Effector memory CD4-positive, alpha-beta T cell (primary cell): ENCODE measurements around the gene TAL1.
"Not testable (repeated sequence)": the region's sequence is repeated elsewhere in the genome, so short reads cannot be mapped to it uniquely, and the experiment has no call there.

Experiments used
- DNase-seq, 3 donors: peaks; one replicate each; pipeline ENCODE4 v3.0.0-alpha.2; 2020
- H3K27ac ChIP-seq: 2 replicates; pipeline ENCODE4 v1.7.0; 2013; ENCODE audit warnings: mild to moderate bottlenecking, low read length, moderate library complexity; ENCODE audit not compliant: insufficient read depth, poor library complexity, severe bottlenecking
- H3K27me3 ChIP-seq: replicated peaks from 2 replicates; pipeline ENCODE4 v1.7.0; 2013; ENCODE audit warnings: mild to moderate bottlenecking, low read length; ENCODE audit not compliant: insufficient read depth, control insufficient read depth, poor library complexity, severe bottlenecking
- H3K36me3 ChIP-seq: 2 replicates; pipeline ENCODE4 v1.7.0; 2013; ENCODE audit warnings: mild to moderate bottlenecking, low read length, moderate library complexity; ENCODE audit not compliant: control insufficient read depth, insufficient read depth
- H3K4me1 ChIP-seq: 2 replicates; pipeline ENCODE4 v1.7.0; 2013; ENCODE audit warnings: low read length, mild to moderate bottlenecking; ENCODE audit not compliant: control insufficient read depth, insufficient read depth, poor library complexity, severe bottlenecking
- H3K4me3 ChIP-seq: 2 replicates; pipeline ENCODE4 v1.7.0; 2013; ENCODE audit warnings: low read length, low read depth, mild to moderate bottlenecking; ENCODE audit not compliant: insufficient read depth, poor library complexity, severe bottlenecking
- H3K9me3 ChIP-seq: 2 replicates; pipeline ENCODE4 v1.7.0; 2013; ENCODE audit warnings: mild to moderate bottlenecking, low read length, moderate library complexity; ENCODE audit not compliant: control insufficient read depth

TAL1 gene

GRCh38 chr1:47212636-47213229 lies 19.3 kb downstream of the TAL1 start:
- Histone ChIP-seq H3K9me3 (no peaks in the 10 kb centered on the region), H3K4me1 (no peaks in the 10 kb centered on the region), H3K27ac (no peak overlapping the region), H3K27me3 (no peaks in the 10 kb centered on the region), H3K36me3 (no peaks in the 10 kb centered on the region), H3K4me3 (no peak overlapping the region)
- DNase-seq = no peak

GRCh38 chr1:47211796-47212269 lies 20.2 kb downstream of the TAL1 start:
- DNase-seq = no peak
- Histone ChIP-seq H3K9me3 (no peaks in the 10 kb centered on the region), H3K36me3 (no peaks in the 10 kb centered on the region), H3K27me3 (no peaks in the 10 kb centered on the region), H3K27ac (no peak overlapping the region), H3K4me3 (no peak overlapping the region), H3K4me1 (no peaks in the 10 kb centered on the region)

DNA sequence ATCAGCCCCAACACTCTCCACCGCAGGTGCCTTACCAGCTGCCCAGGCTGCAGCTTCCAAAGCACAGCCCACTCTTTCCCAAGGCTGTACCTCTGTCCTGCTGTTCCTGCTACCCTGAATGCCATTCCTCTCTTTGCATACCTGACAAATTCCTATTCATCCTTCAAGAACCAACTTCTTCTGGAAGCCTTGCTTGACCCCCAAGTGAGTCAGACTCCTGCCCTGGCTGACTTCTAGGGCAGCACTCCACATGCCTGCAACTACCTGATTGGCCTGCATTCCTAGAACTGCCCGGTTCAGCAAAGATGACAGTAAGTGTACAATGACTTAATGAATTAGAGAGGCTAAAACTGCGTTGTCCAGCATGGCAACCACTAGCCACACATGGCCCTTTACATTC lies 21.4 kb downstream of the TAL1 start:
- Histone ChIP-seq H3K9me3 (no peaks in the 10 kb centered on the region), H3K36me3 (no peaks in the 10 kb centered on the region), H3K4me3 (no peak overlapping the region), H3K4me1 (no peaks in the 10 kb centered on the region), H3K27ac (no peak overlapping the region), H3K27me3 (no peaks in the 10 kb centered on the region)
- no peak for DNase-seq

DNA sequence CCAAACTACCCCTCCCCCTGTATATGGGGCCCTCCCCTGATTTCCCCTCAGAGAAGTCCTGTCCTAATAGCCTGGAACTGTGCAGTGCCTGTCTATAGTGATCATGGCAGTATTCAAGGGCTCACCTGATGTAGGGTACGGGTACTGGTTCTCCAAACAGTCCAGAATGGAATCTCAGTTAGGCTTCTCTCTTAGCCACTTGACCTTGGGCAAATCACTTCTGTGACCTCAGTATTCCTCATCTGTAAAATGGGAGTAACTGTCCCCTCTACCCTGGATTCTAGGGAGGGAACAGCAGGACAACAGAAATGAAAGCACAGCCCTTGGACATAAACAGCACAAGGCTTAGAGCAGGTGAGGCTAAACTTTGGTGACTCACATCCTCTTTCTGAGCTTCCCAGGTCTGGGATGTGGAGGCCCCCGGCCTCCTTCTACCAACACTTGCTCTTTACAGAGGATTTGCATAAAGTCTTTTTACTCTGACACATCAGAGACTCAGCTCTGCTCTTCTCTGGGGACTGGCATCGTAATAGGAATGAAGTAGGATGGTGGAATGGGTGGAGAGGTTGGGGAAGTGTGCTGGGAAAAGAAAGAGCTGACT lies 22.2 kb downstream of the TAL1 start:
- no peaks in the 10 kb centered on the region for H3K27me3 ChIP-seq
- no peaks in the 10 kb centered on the region for H3K9me3 ChIP-seq
- H3K36me3 ChIP-seq = no peaks in the 10 kb centered on the region
- no peak overlapping the region for H3K4me3 ChIP-seq
- H3K4me1 ChIP-seq = no peaks in the 10 kb centered on the region
- no peak overlapping the region for H3K27ac ChIP-seq
- no peak for DNase-seq

DNA sequence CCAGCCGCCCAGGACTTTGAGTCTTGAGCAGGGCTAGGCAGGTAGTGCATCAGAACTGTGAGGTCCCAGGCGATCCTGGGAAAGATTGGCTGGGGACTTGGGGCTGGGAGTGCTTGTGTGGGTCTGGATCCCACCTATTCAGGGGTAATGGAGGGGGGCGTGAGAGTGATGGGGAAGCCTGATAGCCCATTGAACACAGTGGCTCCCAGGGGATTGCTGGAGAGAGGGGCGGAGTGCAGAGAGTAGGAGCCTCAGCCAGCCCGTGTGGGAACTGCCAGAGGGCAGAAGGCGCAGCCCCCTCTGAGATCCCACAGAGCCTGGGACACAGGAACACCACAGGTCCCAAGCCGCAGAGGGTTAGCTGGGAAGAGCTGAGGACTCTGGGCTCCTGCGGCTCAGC lies 22.9 kb downstream of the TAL1 start:
- no peaks in the 10 kb centered on the region for H3K36me3 ChIP-seq
- no peak overlapping the region for H3K4me3 ChIP-seq
- H3K27ac ChIP-seq = no peak overlapping the region
- no peaks in the 10 kb centered on the region for H3K27me3 ChIP-seq
- no peaks in the 10 kb centered on the region for H3K4me1 ChIP-seq
- no peak for DNase-seq
- H3K9me3 ChIP-seq = no peaks in the 10 kb centered on the region

GRCh38 chr1:47208374-47208850 lies 23.6 kb downstream of the TAL1 start:
- DNase-seq = no peak
- no peaks in the 10 kb centered on the region for H3K4me1 ChIP-seq
- no peak overlapping the region for H3K4me3 ChIP-seq
- no peaks in the 10 kb centered on the region for H3K36me3 ChIP-seq
- no peak overlapping the region for H3K27ac ChIP-seq
- no peaks in the 10 kb centered on the region for H3K9me3 ChIP-seq
- no peaks in the 10 kb centered on the region for H3K27me3 ChIP-seq

DNA sequence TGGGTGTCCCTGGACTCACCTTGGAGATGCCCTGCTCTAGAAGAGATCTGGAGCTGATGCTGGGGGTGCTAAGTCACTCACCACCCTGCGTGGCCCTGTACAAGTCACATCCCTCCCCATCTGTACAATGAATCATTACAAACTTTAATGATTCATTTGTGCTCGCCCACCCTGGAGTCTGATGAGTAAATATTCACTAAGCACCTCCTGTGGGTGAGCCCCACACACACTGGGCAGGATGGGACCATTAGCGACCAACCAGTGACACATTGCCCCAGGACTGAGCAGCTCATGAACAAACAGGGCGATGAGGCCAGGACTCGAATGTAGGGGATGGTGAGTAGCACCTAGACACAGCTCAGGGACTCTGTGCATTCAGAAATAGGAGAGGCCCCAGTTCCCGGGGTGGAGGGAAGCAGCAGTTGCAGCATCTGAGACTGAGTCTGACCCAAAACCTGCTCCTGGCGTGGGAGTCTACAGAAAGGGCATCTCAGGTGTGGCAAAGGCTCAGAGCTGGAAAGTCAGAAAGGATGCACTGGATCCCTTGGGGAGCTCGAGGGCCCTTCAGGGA lies 24.1 kb downstream of the TAL1 start:
- DNase-seq = no peak
- no peaks in the 10 kb centered on the region for H3K27me3 ChIP-seq

DNA sequence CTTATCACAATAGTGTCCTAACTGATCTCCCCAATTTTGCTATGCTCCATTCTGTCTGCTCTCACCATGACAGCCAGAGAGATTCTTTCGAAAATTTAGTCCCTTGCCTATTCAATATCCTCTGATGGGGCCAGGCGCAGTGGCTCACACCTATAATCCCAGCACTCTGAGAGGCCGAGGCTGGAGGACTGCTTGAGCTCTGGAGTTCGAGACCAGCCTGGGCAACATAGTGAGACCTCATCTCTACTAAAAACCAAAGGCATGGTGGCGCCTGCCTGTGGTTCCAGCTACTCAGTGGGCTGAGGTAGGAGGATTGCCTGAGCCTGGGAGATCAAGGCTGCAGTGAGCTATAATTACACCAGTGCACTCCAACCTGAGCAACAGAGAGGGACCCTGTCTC lies 26.1 kb downstream of the TAL1 start:
- Histone ChIP-seq H3K4me3 (no peak overlapping the region), H3K27ac (no peak overlapping the region), H3K9me3 (no peaks in the 10 kb centered on the region), H3K36me3 (no peaks in the 10 kb centered on the region), H3K27me3 (peaks cover 6% of the 10 kb centered on the region), H3K4me1 (no peaks in the 10 kb centered on the region)
- DNase-seq = no peak

More for the DNA sequence above, 24.1 kb downstream of the TAL1 start:
- Histone ChIP-seq H3K9me3 (no peaks in the 10 kb centered on the region), H3K27ac (no peak overlapping the region), H3K4me1 (no peaks in the 10 kb centered on the region), H3K4me3 (no peak overlapping the region), H3K36me3 (no peaks in the 10 kb centered on the region)

DNA sequence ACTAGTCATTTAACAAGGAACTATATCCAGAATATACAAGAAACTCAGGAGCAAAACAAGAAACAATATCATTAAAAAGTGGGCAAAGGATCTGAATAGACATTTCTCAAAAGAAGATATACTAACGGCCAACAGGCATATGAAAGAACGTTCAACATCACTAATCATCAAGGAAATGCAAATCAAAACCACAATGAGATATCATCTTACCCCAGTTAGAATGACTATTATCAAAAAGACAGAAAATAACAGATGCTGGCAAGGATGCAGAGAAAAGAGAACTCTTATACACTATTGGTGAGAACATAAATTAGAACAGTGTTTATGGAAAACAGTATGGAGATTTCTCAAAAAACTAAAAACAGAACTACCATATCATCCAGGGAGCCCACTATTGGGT lies 28.5 kb downstream of the TAL1 start:
- not testable (repeated sequence) for H3K36me3 ChIP-seq, H3K4me3 ChIP-seq, H3K27ac ChIP-seq, H3K4me1 ChIP-seq, DNase-seq, H3K9me3 ChIP-seq
- H3K27me3 ChIP-seq = peaks cover 11% of the 10 kb centered on the region

DNA sequence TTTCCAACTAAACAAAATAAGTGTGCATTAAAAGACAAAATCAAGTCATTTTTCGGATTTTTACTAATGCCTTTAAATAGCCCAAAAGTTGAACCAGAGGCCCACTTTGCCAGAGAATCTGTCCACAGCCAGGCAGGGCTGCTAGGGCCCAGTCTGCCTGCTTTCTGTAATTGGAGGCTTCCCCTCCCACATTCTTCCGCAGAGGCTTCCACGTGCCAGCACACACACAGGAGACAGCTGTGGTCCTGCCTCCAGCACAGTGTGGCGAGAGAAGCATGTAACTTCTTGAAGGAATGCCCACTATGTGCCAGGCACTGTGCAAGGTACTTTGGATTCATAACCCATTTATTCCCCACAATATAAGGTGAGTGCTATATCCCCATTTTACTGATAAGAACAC lies 30.8 kb downstream of the TAL1 start:
- Histone ChIP-seq H3K27me3 (peaks cover 11% of the 10 kb centered on the region), H3K36me3 (no peaks in the 10 kb centered on the region), H3K4me3 (no peak overlapping the region), H3K4me1 (no peaks in the 10 kb centered on the region), H3K27ac (no peak overlapping the region), H3K9me3 (no peaks in the 10 kb centered on the region)
- no peak for DNase-seq
